Endometrial microvascular endothelial cells (primary cell): ENCODE measurements around the gene PLEKHN1. TPM values are rescaled to one million over a fixed set of nuclear protein-coding genes. Genes with fewer than 3 reads are reported as not detected.
"Not testable (repeated sequence)": the region's sequence is repeated elsewhere in the genome, so short reads cannot be mapped to it uniquely, and the experiment has no call there.

ENCODE experiments used
- in situ Hi-C: cut with HindIII; loops from 2 replicates; pipeline ENCODE4 v1.10.0; 2017; ENCODE audit warnings: low sequenced_read_pairs, low pct_unique_long_range_greater_than_20kb; ENCODE audit errors: inconsistent ontology term
- total RNA-seq: library from RNA; depleted of rRNA; stranded (reverse); fragments of >200 nt; gene quantifications from one replicate; pipeline ENCODE4 v1.2.3, GENCODE V29; 2015; ENCODE audit errors: inconsistent ontology term

The PLEKHN1 gene
- total RNA-seq, 1 donor from 2014 or later: 0.56 TPM

- in situ Hi-C loops: no loop called here
Observed at GRCh38 chr1:981491-981954, 15.2 kb downstream of the PLEKHN1 start.

- in situ Hi-C loops: no loop called here
Observed at GRCh38 chr1:981955-982558, 15.8 kb downstream of the PLEKHN1 start, which contains the start of gene PERM1. Gene PERM1, minus strand, starts transcription at chr1:982093. Its CDS starts 1,064 bp downstream, at chr1:981029.

GRCh38 chr1:982765-983436 is 16.6 kb downstream of the PLEKHN1 start:
- in situ Hi-C loops: no loop called here

- in situ Hi-C loops: no loop called here
Observed at GRCh38 chr1:983798-984475, 17.7 kb downstream of the PLEKHN1 start.

- in situ Hi-C loops: no loop called here
Observed at GRCh38 chr1:984476-984814, 18.2 kb downstream of the PLEKHN1 start.

- in situ Hi-C loops: no loop called here
Observed at GRCh38 chr1:985126-985525, 18.8 kb downstream of the PLEKHN1 start.

GRCh38 chr1:988061-988460 is 21.8 kb downstream of the PLEKHN1 start:
- in situ Hi-C loops: not testable (repeated sequence)

GRCh38 chr1:991275-991674 is 25.0 kb downstream of the PLEKHN1 start:
- in situ Hi-C loops: not testable (repeated sequence)

- in situ Hi-C loops: no loop called here
Observed at GRCh38 chr1:991895-992294, 25.6 kb downstream of the PLEKHN1 start.

GRCh38 chr1:992362-992761 is 26.1 kb downstream of the PLEKHN1 start:
- in situ Hi-C loops: no loop called here

GRCh38 chr1:993379-993995 is 27.2 kb downstream of the PLEKHN1 start:
- in situ Hi-C loops: no loop called here

GRCh38 chr1:994546-994945 is 28.3 kb downstream of the PLEKHN1 start:
- in situ Hi-C loops: not testable (repeated sequence)

GRCh38 chr1:995665-996633 is 29.7 kb downstream of the PLEKHN1 start:
- in situ Hi-C loops: no loop called here

- in situ Hi-C loops: no loop called here
Observed at GRCh38 chr1:996851-997712, 30.8 kb downstream of the PLEKHN1 start.

GRCh38 chr1:997713-997992 is 31.4 kb downstream of the PLEKHN1 start:
- in situ Hi-C loops: no loop called here

GRCh38 chr1:997993-998744 is 31.9 kb downstream of the PLEKHN1 start:
- in situ Hi-C loops: no loop called here

GRCh38 chr1:998745-998994 is 32.4 kb downstream of the PLEKHN1 start:
- in situ Hi-C loops: no loop called here
